Heart right ventricle (tissue), 16 donors: ENCODE results near the gene JAKMIP3. TPM values are rescaled to one million over a fixed set of nuclear protein-coding genes. Genes with fewer than 3 reads are reported as not detected.
A peak's percentile ranks its signal among the peaks of the same experiment; 100 is the strongest.

ENCODE experiments used
- ATAC-seq, 8 donors: fragments of 200-7000 bp; cut with Tn5 transposase; one replicate each; pipeline ENCODE4 v1.9.1; 2020; ENCODE audit warnings: mild to moderate bottlenecking in 8 of 8, moderate library complexity in 8 of 8, moderate number of reproducible peaks in 1 of 8
- DNase-seq, 2 donors: peaks; one replicate each; pipeline ENCODE4 v3.0.0-alpha.2; 2020
- H3K27ac ChIP-seq, 10 donors: fragments of 200-600 bp; sonication (generic) in 2 of 10; one replicate each; pipeline versions ENCODE4 v1.5.0 to v1.8.0; 2020 to 2022; ENCODE audit warnings: mild to moderate bottlenecking in 3 of 10
- H3K27me3 ChIP-seq, 7 donors: fragments of 200-600 bp; one replicate each; pipeline ENCODE4 v1.8.0; 2021 to 2022; ENCODE audit warnings: mild to moderate bottlenecking in 2 of 7
- H3K36me3 ChIP-seq, 9 donors: fragments of 200-600 bp; sonication (generic) in 1 of 9; one replicate each; pipeline versions ENCODE4 v1.5.0 to v1.8.0; 2020 to 2022; ENCODE audit warnings: mild to moderate bottlenecking in 2 of 9
- H3K4me1 ChIP-seq, 9 donors: fragments of 200-600 bp; sonication (generic) in 1 of 9; one replicate each; pipeline versions ENCODE4 v1.5.0 to v1.8.0; 2020 to 2022; ENCODE audit warnings: mild to moderate bottlenecking in 4 of 9
- H3K4me3 ChIP-seq, 10 donors: fragments of 200-600 bp; sonication (generic) in 2 of 10; one replicate each; pipeline versions ENCODE4 v1.5.0 to v1.8.0; 2020 to 2022; ENCODE audit warnings: mild to moderate bottlenecking in 7 of 10, moderate library complexity in 2 of 10
- H3K9me3 ChIP-seq, 11 donors: fragments of 200-600 bp in 10 of 11; sonication (generic) in 2 of 11; one replicate each; pipeline versions ENCODE4 v1.5.0 to v1.8.0; 2013 to 2022; ENCODE audit warnings: mild to moderate bottlenecking in 2 of 11, control low read depth in 1 of 11, moderate library complexity in 1 of 11
- WGBS, 2 donors: extraction: QIAGEN DNeasy Blood & Tissue Kit; methylation state at CpG; one replicate each; pipeline ENCODE4 v1.1.7; 2013; ENCODE audit warnings: inconsistent platforms in 1 of 2; 5-methylcytosine and 5-hydroxymethylcytosine counted together
- intact Hi-C, 10 donors: fragments of 100-400 bp; cut with DNase I; formaldehyde crosslinking; loops; one replicate each; pipeline versions ENCODE4 v1.11.1 to v1.14.2; 2022
- polyA plus RNA-seq, 2 donors: library from polyadenylated mRNA; stranded (reverse); fragments of 200-250 nt; gene quantifications; one replicate each; pipeline ENCODE4 v1.2.3, GENCODE V29; 2013
- total RNA-seq, 10 donors: library from RNA; stranded (reverse); fragmentation: NEBNext Ultra II Directional in 3 of 10; extraction: Animal tissue kit (Norgen Biotek cat#: 25700) in 3 of 10; gene quantifications; one replicate each; pipeline versions ENCODE4 v1.2.1 to v1.2.4, GENCODE V29; 2021 to 2023
- TF ChIP-seq, protein P1 (sequence below), 9 donors: fragments of 200-600 bp; sonication (generic) in 2 of 9; IDR thresholded peaks; one replicate each; pipeline versions ENCODE4 v1.5.0 to v1.8.0; 2021 to 2022; ENCODE audit warnings: antibody characterized with exemption in 9 of 9, mild to moderate bottlenecking in 5 of 9, moderate library complexity in 1 of 9
- donor health status: Arrhythmogenic right ventricular cardiomyopathy.
- donor health status: ischemic (EF 13 %, LVEDD 7.1; RV severe dilation, severe dysfunction).
- donor health status: healthy with polysubstance abuse.
- donor health status: DM: no; HTN: yes; CAD: no.
- donor health status: DM: no; HTN: no; CAD: no.
- donor health status: ischemic (EF 25% LVEDD 6.9; RV normal size, moderate dysfunction).
- donor health status: ischemic (EF 25% LVEDD 5.7; RV mildly dilated, moderate dysfunction).
- donor health status: healthy.
- donor health status: DM: yes; HTN: yes; CAD: no.
- donor health status: Ischemic cardiomyopathy.
- donor health status: ischemic (EF 35%, LVEDD 5.7; RV mildly dilated, moderate dysfunction).
- donor health status: nonischemic (EF 11% LVEDD 7.7; RV severe dilation, severe dysfunction).
- donor health status: DM: yes; HTN: yes; CAD: no.
- donor health status: PGD.
- donor health status: ischemic (EF 29% LVEDD 5.4; RV normal size, mild dysfunction).
- donor health status: nonischemic (EF 23%, LVEDD 6.1; RV moderate dilation, normal function).

JAKMIP3 gene
- total and polyA plus RNA-seq, 12 donors = 0.04 to 2.7 (median 1.8) TPM

DNA sequence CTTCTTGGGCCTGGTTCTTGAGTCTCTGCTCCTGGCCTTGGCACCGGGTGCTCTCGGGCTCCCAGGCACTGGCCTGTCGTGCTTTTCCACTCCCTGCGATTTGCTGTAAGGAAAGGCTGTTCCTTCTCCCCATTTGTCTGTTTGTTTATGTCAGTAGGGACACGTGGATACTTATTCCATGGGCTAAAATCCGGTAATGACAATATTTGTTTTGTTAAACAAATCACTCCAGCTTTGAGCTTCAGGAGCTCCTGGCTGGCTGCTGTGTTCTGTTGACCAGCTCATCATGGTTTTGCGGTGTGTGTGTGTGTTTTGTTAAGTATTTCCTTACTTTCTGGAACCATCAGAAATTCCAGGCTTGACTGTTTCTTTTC, 17.5 kb upstream of the JAKMIP3 start:
- TF ChIP-seq, protein P1, sequence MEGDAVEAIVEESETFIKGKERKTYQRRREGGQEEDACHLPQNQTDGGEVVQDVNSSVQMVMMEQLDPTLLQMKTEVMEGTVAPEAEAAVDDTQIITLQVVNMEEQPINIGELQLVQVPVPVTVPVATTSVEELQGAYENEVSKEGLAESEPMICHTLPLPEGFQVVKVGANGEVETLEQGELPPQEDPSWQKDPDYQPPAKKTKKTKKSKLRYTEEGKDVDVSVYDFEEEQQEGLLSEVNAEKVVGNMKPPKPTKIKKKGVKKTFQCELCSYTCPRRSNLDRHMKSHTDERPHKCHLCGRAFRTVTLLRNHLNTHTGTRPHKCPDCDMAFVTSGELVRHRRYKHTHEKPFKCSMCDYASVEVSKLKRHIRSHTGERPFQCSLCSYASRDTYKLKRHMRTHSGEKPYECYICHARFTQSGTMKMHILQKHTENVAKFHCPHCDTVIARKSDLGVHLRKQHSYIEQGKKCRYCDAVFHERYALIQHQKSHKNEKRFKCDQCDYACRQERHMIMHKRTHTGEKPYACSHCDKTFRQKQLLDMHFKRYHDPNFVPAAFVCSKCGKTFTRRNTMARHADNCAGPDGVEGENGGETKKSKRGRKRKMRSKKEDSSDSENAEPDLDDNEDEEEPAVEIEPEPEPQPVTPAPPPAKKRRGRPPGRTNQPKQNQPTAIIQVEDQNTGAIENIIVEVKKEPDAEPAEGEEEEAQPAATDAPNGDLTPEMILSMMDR (IDR thresholded peaks at IDR 0.05) = no peak
- no peak for ATAC-seq

DNA sequence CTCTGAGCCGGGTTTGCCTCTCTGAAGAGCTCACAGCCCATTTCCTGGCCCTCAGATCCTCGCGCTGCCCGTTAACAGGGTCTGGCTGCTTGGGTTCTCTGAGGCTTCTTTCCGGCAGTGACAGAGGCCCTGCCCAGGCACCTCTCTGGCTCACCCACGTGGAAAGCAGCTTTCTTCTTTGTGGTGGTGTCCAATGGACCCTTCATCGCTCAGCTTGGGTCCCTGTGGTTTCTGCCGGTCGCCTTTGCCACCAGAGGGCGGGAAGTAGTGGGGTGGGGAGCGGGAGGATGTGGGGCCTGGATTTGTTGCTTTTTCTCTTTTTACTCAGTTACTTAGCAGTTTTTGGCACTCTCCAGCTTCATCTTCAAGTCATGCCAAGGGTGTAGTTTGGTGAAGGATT, 15.6 kb upstream of the JAKMIP3 start:
- WGBS, 2 donors = 75 to 77% methylated on average over 11 of the region's 11 CpGs
- Histone ChIP-seq H3K27ac (no peak overlapping the region), H3K4me1 (no peaks in the 10 kb centered on the region), H3K4me3 (no peak overlapping the region), H3K27me3 (peaks cover 0 to 1% (median 0%) of the 10 kb centered on the region in 7 donors), H3K36me3 (no peaks in the 10 kb centered on the region), H3K9me3 (peaks cover 0 to 26% (median 19%) of the 10 kb centered on the region in 11 donors)
- TF ChIP-seq, protein P1 (IDR thresholded peaks at IDR 0.05) = no peak
- ATAC-seq = no peak
- DNase-seq = no peak
- intact Hi-C loops = no loop called here

More for the DNA sequence above, 17.5 kb upstream of the JAKMIP3 start:
- H3K9me3 ChIP-seq = peaks cover 0 to 22% (median 18%) of the 10 kb centered on the region in 11 donors
- H3K4me1 ChIP-seq = no peaks in the 10 kb centered on the region
- intact Hi-C loops = no loop called here
- H3K4me3 ChIP-seq = no peak overlapping the region
- no peaks in the 10 kb centered on the region for H3K36me3 ChIP-seq
- no peak overlapping the region for H3K27ac ChIP-seq
- DNase-seq = no peak
- WGBS, 2 donors = 77 to 79% methylated on average over 7 of the region's 7 CpGs
- H3K27me3 ChIP-seq = peaks cover 0 to 20% (median 13%) of the 10 kb centered on the region in 7 donors

DNA sequence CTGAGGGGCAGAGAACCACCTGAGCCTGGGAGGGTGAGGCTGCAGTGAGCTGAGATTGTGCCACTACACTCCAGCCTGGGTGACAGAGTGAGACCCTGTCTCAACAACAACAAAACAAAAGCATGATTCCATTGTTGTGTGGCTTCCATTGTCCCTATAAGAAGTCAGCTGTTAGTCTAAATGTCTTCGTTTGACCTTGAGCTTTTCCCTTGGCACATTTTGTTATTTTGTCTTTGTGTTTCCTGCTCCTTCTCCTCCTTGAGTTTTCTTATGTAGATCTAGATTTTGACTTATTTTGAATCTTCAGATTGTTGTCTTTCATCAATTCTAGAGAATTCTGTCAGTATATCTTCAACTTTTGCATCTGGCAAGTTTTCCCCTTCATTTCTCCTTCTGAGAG, 13.6 kb upstream of the JAKMIP3 start:
- Histone ChIP-seq H3K4me1 (no peaks in the 10 kb centered on the region), H3K27me3 (no peaks in the 10 kb centered on the region), H3K4me3 (no peak overlapping the region), H3K36me3 (no peaks in the 10 kb centered on the region), H3K27ac (no peak overlapping the region), H3K9me3 (peaks cover 0 to 26% (median 19%) of the 10 kb centered on the region in 11 donors)
- intact Hi-C loops = no loop called here
- ATAC-seq (no peak), DNase-seq (no peak)
- WGBS, 2 donors = 79 to 91% methylated on average over 1 of the region's 1 CpG
- TF ChIP-seq, protein P1 (IDR thresholded peaks at IDR 0.05) = no peak

DNA sequence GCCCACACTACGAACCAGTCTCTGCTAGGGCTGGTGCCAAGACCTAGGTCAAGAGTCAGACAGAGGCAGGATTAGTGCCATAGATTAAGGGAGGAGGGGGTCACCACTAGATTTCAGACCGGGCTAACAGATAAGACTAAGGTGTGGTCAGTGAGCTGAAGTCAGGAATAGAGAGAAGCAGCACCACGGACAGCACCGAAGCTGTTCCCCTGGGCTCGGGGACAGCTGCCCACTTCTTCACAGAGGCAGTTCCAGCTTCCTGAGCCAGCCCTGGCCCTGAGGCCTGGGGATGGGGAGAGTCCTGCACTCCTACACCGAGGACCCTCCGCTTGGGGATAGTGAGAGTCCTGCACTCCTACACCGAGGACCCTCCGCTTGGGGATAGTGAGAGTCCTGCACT, 11.2 kb upstream of the JAKMIP3 start:
- H3K9me3 ChIP-seq = peaks cover 0 to 26% (median 19%) of the 10 kb centered on the region in 11 donors
- H3K36me3 ChIP-seq = no peaks in the 10 kb centered on the region
- H3K27ac ChIP-seq = no peak overlapping the region
- 44 to 50% methylated on average over 9 of the region's 9 CpGs for WGBS, 2 donors
- intact Hi-C loops = no loop called here
- no peak overlapping the region for H3K4me3 ChIP-seq
- H3K27me3 ChIP-seq = no peaks in the 10 kb centered on the region
- DNase-seq (no peak), ATAC-seq (peak in 1 of 8 donors; percentile 33)
- no peaks in the 10 kb centered on the region for H3K4me1 ChIP-seq
- TF ChIP-seq, protein P1 (IDR thresholded peaks at IDR 0.05) = no peak
